Astrocyte (in vitro differentiated cells and primary cell): Measurements from ENCODE around the gene FAM151B. TPM values are rescaled to one million over a fixed set of nuclear protein-coding genes. Genes with fewer than 3 reads are reported as not detected.
A peak's percentile ranks its signal among the peaks of the same experiment; 100 is the strongest.

Experiments
- DNase-seq: peaks from one replicate; pipeline ENCODE4 v3.0.0-alpha.2; 2010; ENCODE audit warnings: low read depth
- FAIRE-seq: peaks from 2 replicates; lab custom pipeline; 2011; peaks lifted over from hg19 to GRCh38; lab: Jason Lieb, UNC
- H2AFZ ChIP-seq: 2 replicates; pipeline ENCODE4 v1.6.0; 2012; ENCODE audit warnings: low read depth, low read length, inconsistent platforms
- H3K27ac ChIP-seq: 2 replicates; pipeline ENCODE4 v1.5.1; 2011; ENCODE audit warnings: low read depth, low read length, inconsistent platforms
- H3K27me3 ChIP-seq: 2 replicates; pipeline ENCODE4 v1.6.0; 2011; ENCODE audit warnings: low read length, inconsistent platforms; ENCODE audit not compliant: insufficient read depth
- H3K36me3 ChIP-seq: 2 replicates; pipeline ENCODE4 v1.5.1; 2011; ENCODE audit warnings: low read length, inconsistent platforms; ENCODE audit not compliant: insufficient read depth
- H3K4me1 ChIP-seq: 2 replicates; pipeline ENCODE4 v1.5.1; 2011; ENCODE audit warnings: low read length, inconsistent platforms; ENCODE audit not compliant: insufficient read depth
- H3K4me2 ChIP-seq: 2 replicates; pipeline ENCODE4 v1.6.0; 2012; ENCODE audit warnings: low read length, inconsistent platforms
- H3K4me3 ChIP-seq: 2 replicates; pipeline ENCODE4 v1.5.1; 2011; ENCODE audit warnings: low read depth, mild to moderate bottlenecking, low read length, inconsistent platforms; ENCODE audit not compliant: insufficient read depth
- H3K79me2 ChIP-seq: 2 replicates; pipeline ENCODE4 v1.6.0; 2012; ENCODE audit warnings: mild to moderate bottlenecking, low read length, inconsistent platforms; ENCODE audit not compliant: insufficient read depth
- H3K9ac ChIP-seq: 2 replicates; pipeline ENCODE4 v1.6.0; 2012; ENCODE audit warnings: mild to moderate bottlenecking, low read length, inconsistent platforms
- H3K9me3 ChIP-seq: 2 replicates; pipeline ENCODE4 v1.5.1; 2012; ENCODE audit warnings: low read depth, mild to moderate bottlenecking, low read length, inconsistent platforms; ENCODE audit not compliant: insufficient read depth
- H4K20me1 ChIP-seq: 2 replicates; pipeline ENCODE4 v1.6.0; 2012; ENCODE audit warnings: low read length, inconsistent platforms; ENCODE audit not compliant: insufficient read depth
- H3K27ac Mint-ChIP-seq: one replicate; pipeline ENCODE4 v1.8.0; 2021; ENCODE audit warnings: mild to moderate bottlenecking, mixed read lengths; ENCODE audit not compliant: unreplicated experiment
- H3K27me3 Mint-ChIP-seq: one replicate; pipeline ENCODE4 v1.8.0; 2021; ENCODE audit warnings: low read depth, mixed read lengths; ENCODE audit not compliant: unreplicated experiment
- H3K36me3 Mint-ChIP-seq: one replicate; pipeline ENCODE4 v1.8.0; 2021; ENCODE audit warnings: low read depth, mixed read lengths; ENCODE audit not compliant: unreplicated experiment
- H3K4me1 Mint-ChIP-seq: one replicate; pipeline ENCODE4 v1.8.0; 2021; ENCODE audit warnings: low read depth, mixed read lengths; ENCODE audit not compliant: unreplicated experiment
- H3K4me3 Mint-ChIP-seq: one replicate; pipeline ENCODE4 v1.8.0; 2021; ENCODE audit warnings: mild to moderate bottlenecking, moderate library complexity, mixed read lengths; ENCODE audit not compliant: unreplicated experiment
- H3K9me3 Mint-ChIP-seq: one replicate; pipeline ENCODE4 v1.8.0; 2021; ENCODE audit warnings: mild to moderate bottlenecking, mixed read lengths; ENCODE audit not compliant: unreplicated experiment
- EZH2 ChIP-seq: IDR thresholded peaks from 2 replicates; pipeline ENCODE4 v1.6.1; 2012; ENCODE audit warnings: mild to moderate bottlenecking, low read length, inconsistent platforms; ENCODE audit not compliant: insufficient read depth
- total RNA-seq: library from RNA; stranded (reverse); gene quantifications from 2 replicates; pipeline ENCODE4 v1.2.1, GENCODE V29; 2021
- TF ChIP-seq, protein P1 (sequence below): IDR thresholded peaks from 2 replicates; pipeline ENCODE4 v1.5.1; 2011; ENCODE audit warnings: low read depth, mild to moderate bottlenecking, inconsistent platforms, low read length, moderate library complexity; ENCODE audit not compliant: insufficient read depth

The FAM151B gene
- total RNA-seq, 1 donor from 2014 or later, result 2.9 TPM

DNA sequence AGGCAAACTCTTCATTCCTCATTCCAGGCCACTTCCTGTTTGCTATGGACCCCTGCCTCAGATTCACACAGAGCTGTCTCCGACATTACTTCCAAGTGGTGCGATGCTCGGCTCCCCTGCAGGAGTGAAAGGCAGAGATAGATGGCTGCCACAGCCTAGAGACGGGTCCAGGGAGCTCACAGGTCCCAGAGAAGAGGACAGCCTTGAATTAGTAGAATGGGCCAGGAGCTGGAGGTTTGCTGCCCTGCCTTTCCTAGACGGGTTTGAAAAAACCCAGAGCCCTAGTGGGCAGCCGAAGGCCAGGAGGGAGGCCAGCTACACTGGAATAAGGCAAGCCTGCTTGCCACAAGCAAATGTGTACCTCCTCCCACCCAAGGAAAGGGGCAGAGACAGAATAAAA is 80.4 kb downstream of the FAM151B start:
- FAIRE-seq (no peak), DNase-seq (no peak)
- Mint-ChIP-seq H3K36me3 (no peaks in the 10 kb centered on the region), H3K9me3 (peaks cover 13% of the 10 kb centered on the region), H3K4me3 (no peak overlapping the region), H3K27ac (no peak overlapping the region), H3K4me1 (peaks cover 18% of the 10 kb centered on the region), H3K27me3 (peaks cover 40% of the 10 kb centered on the region)
- Histone ChIP-seq H3K9ac (no peak overlapping the region), H3K27ac (no peak overlapping the region), H3K27me3 (peaks cover 24% of the 10 kb centered on the region), H3K4me1 (peaks cover 11% of the 10 kb centered on the region), H3K36me3 (no peaks in the 10 kb centered on the region), H3K4me3 (no peak overlapping the region), H3K79me2 (no peaks in the 10 kb centered on the region), H3K9me3 (no peaks in the 10 kb centered on the region), H3K4me2 (no peak overlapping the region), H4K20me1 (no peaks in the 10 kb centered on the region), H2AFZ (no peak overlapping the region)
- no peak for TF ChIP-seq EZH2
- TF ChIP-seq, protein P1, sequence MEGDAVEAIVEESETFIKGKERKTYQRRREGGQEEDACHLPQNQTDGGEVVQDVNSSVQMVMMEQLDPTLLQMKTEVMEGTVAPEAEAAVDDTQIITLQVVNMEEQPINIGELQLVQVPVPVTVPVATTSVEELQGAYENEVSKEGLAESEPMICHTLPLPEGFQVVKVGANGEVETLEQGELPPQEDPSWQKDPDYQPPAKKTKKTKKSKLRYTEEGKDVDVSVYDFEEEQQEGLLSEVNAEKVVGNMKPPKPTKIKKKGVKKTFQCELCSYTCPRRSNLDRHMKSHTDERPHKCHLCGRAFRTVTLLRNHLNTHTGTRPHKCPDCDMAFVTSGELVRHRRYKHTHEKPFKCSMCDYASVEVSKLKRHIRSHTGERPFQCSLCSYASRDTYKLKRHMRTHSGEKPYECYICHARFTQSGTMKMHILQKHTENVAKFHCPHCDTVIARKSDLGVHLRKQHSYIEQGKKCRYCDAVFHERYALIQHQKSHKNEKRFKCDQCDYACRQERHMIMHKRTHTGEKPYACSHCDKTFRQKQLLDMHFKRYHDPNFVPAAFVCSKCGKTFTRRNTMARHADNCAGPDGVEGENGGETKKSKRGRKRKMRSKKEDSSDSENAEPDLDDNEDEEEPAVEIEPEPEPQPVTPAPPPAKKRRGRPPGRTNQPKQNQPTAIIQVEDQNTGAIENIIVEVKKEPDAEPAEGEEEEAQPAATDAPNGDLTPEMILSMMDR, result no peak

DNA sequence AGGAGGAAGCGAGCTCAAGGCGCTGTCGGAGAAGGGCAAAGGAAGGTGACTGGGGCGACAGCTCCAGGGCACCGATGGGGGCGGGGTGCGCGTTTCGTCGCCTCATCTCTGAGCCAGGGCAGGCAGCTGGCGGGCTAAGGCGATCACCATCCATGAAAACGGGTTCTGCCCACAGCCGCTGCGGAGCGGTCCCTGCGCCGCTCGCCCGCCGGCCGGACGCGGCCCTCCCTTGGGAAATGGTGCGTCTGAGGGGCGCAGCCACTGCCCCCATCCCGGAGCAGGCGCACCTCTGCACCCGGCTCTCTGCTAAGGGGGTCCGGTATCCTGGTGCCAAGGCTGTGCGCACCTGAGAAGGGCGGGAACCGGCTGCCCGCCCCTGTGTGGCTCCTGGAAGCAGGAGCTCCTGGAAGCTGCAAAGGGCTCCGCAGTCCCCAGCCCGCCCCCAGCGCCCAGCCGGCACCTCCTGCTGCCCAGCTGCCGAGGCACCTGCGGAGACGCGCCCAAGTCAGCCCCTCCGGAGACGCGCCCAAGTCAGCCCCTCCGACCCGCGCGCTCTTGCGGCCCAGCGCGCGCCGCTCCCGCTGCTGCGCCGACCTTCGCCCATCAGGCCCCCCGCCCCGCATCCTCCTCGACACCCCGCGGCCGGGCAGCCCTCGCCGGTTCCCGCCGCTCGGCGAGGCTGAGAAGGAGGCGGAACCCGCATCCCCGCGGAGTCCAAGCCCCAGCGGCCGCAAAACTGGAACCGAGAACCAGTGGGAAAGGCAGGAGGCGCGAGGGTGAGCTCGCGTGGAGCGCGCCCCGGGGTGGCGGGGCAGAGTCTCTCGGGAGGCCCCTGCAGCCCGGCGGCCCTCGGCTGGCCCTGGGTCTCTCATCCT is 81.4 kb downstream of the FAM151B start:
- Histone ChIP-seq H3K27me3 (peaks cover 21% of the 10 kb centered on the region), H2AFZ (peak overlapping the region; percentile 78), H4K20me1 (no peaks in the 10 kb centered on the region), H3K9ac (no peak overlapping the region), H3K9me3 (no peaks in the 10 kb centered on the region), H3K27ac (no peak overlapping the region), H3K4me2 (peak overlapping the region; percentile 79), H3K4me3 (peak overlapping the region; percentile 10), H3K36me3 (no peaks in the 10 kb centered on the region), H3K4me1 (peaks cover 11% of the 10 kb centered on the region), H3K79me2 (no peaks in the 10 kb centered on the region)
- Mint-ChIP-seq H3K27me3 (peaks cover 43% of the 10 kb centered on the region), H3K4me1 (peaks cover 18% of the 10 kb centered on the region), H3K36me3 (no peaks in the 10 kb centered on the region), H3K27ac (no peak overlapping the region), H3K9me3 (peaks cover 13% of the 10 kb centered on the region), H3K4me3 (no peak overlapping the region)
- peak; percentile 94 for TF ChIP-seq EZH2
- TF ChIP-seq, protein P1, result no peak
- FAIRE-seq (no peak), DNase-seq (no peak)
